PC-9 (cell line): Measurements from ENCODE around the gene MAT1A. TPM values are rescaled to one million over a fixed set of nuclear protein-coding genes. Genes with fewer than 3 reads are reported as not detected.

Experiments used
- BruUV-seq: library from RNA; stranded (reverse); fragments of 400-500 nt; replicated peaks from 2 replicates; lab custom pipeline; 2021; lab: Mats Ljungman, UMichigan
- CTCF ChIA-PET: fragments of 300-600 bp; sonication (Branson Sonifier 250); formaldehyde crosslinking; loops from one replicate; lab custom pipeline; 2022; ENCODE audit warnings: antibody characterized with exemption; lab: Charles Lee
- POLR2A ChIA-PET: fragments of 300-600 bp; sonication (Branson Sonifier 250); formaldehyde crosslinking; loops from one replicate; lab custom pipeline; 2022; ENCODE audit warnings: antibody characterized with exemption; ENCODE audit not compliant: unreplicated experiment; lab: Charles Lee
- DNase-seq, 2 experiments: peaks; one replicate each; pipeline versions ENCODE4 v3.0.0 to v3.0.0-alpha.2; 2015 to 2022; ENCODE audit warnings: mixed read lengths in 1 of 2
- H2AFZ ChIP-seq: fragments of 200-600 bp; sonication (generic); 2 replicates; pipeline ENCODE4 v1.8.1; 2017; ENCODE audit warnings: antibody characterized with exemption
- H3F3A ChIP-seq: fragments of 200-600 bp; sonication (generic); 2 replicates; pipeline ENCODE4 v1.8.1; 2017; ENCODE audit warnings: antibody characterized with exemption, mild to moderate bottlenecking, low read depth; ENCODE audit not compliant: insufficient read depth
- H3K27ac ChIP-seq: fragments of 200-600 bp; sonication (generic); 2 replicates; pipeline ENCODE4 v1.6.1; 2016; ENCODE audit warnings: mixed run types
- H3K27me3 ChIP-seq: fragments of 200-600 bp; sonication (generic); 2 replicates; pipeline ENCODE4 v1.6.1; 2016; ENCODE audit warnings: low read depth, mixed run types; ENCODE audit not compliant: insufficient read depth
- H3K36me3 ChIP-seq: fragments of 200-600 bp; sonication (generic); 2 replicates; pipeline ENCODE4 v1.6.1; 2016; ENCODE audit warnings: low read depth, mixed run types
- H3K4me1 ChIP-seq: fragments of 200-600 bp; sonication (generic); replicated peaks from 2 replicates; pipeline ENCODE4 v1.6.1; 2016; ENCODE audit warnings: mixed run types; ENCODE audit not compliant: insufficient read depth
- H3K4me2 ChIP-seq: fragments of 200-600 bp; sonication (generic); 2 replicates; pipeline ENCODE4 v1.6.1; 2017; ENCODE audit warnings: mixed run types
- H3K4me3 ChIP-seq: fragments of 200-600 bp; sonication (generic); 2 replicates; pipeline ENCODE4 v1.6.1; 2016; ENCODE audit warnings: mixed run types
- H3K79me2 ChIP-seq: fragments of 200-600 bp; sonication (generic); 2 replicates; pipeline ENCODE4 v1.6.1; 2017; ENCODE audit warnings: low read depth, mixed run types
- H3K9me2 ChIP-seq: fragments of 200-600 bp; sonication (generic); 2 replicates; pipeline ENCODE4 v1.8.1; 2017; ENCODE audit warnings: mild to moderate bottlenecking; ENCODE audit not compliant: insufficient read depth
- H3K9me3 ChIP-seq: fragments of 200-600 bp; sonication (generic); 2 replicates; pipeline ENCODE4 v1.8.1; 2016; ENCODE audit warnings: low read depth; ENCODE audit not compliant: insufficient read depth
- H4K20me1 ChIP-seq: fragments of 200-600 bp; sonication (generic); 2 replicates; pipeline ENCODE4 v1.8.1; 2017; ENCODE audit not compliant: insufficient read depth
- EZH2 ChIP-seq: fragments of 200-600 bp; sonication (generic); IDR thresholded peaks from 2 replicates; pipeline ENCODE4 v1.8.0; 2017; ENCODE audit warnings: antibody characterized with exemption, low read depth
- intact Hi-C: fragments of 100-400 bp; cut with micrococcal nuclease; formaldehyde crosslinking; loops from one replicate; pipeline ENCODE4 v1.10.0; 2022; ENCODE audit not compliant: unreplicated experiment
- total RNA-seq: library from RNA; stranded (reverse); gene quantifications from 2 replicates; pipeline ENCODE4 v1.2.3, GENCODE V29; 2021
- TF ChIP-seq, protein P1 (sequence below): fragments of 200-600 bp; sonication (generic); conservative IDR thresholded peaks from 2 replicates; pipeline ENCODE4 v1.6.1; 2017; ENCODE audit warnings: mixed run types, antibody characterized with exemption, mild to moderate bottlenecking, moderate library complexity

The MAT1A gene
- total RNA-seq, 1 experiment from 2014 or later = not detected

DNA sequence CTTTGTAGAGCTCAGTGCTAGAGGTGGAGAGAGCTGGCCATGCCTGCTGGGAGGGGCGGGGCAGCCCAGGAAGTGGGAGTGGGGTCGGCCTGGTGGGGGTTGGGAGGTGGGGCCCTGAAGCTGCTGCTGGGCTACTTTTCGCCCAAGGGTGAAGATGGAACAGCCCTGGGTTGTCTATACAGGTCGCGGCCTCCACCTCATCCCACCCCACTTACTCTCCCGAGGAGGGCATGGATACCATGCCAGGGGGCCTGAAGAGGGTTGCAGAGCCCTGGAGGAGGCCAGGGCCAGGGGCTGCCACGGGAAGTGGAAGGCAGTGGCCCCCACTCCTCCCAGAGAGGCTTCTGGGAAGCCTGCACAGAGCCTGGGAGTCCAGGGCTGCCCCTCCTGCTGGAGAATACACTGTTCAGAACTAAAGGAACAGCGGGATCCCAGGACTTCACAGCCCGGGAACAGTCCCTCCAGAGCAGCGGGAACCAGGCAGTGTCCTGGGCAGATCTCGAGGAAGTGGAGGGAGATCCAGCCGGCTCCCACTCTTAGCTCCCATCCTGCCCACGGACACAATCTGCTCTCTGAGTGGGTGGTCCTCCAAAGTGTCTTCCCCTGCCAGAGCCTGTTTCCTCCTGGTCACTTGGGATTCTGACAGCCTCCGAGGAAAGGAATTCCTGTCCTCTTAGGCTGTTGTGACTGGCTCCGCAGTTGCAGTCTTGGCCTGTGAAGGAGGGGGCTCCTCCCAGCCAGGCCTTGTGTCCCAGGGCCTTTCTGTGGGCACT lies 23.5 kb downstream of the MAT1A start:
- Histone ChIP-seq H3K27ac (no peak overlapping the region), H3K27me3 (no peaks in the 10 kb centered on the region; the same call in 1 of the 2 replicates), H3K4me2 (no peak overlapping the region), H3K4me3 (no peak overlapping the region), H3K4me1 (no peaks in the 10 kb centered on the region), H3K79me2 (no peaks in the 10 kb centered on the region), H3K36me3 (no peaks in the 10 kb centered on the region), H3F3A (no peaks in the 10 kb centered on the region), H3K9me3 (no peaks in the 10 kb centered on the region), H2AFZ (no peak overlapping the region), H4K20me1 (no peaks in the 10 kb centered on the region), H3K9me2 (no peaks in the 10 kb centered on the region)
- intact Hi-C loops = loop anchor here (10.0 kb wide), 1 partner anchor 701 kb away; the partner anchor contains the start of gene SFTPA2
- CTCF ChIA-PET = no interaction called here
- no TSS peak for BruUV-seq
- no peak for TF ChIP-seq EZH2
- TF ChIP-seq, protein P1, sequence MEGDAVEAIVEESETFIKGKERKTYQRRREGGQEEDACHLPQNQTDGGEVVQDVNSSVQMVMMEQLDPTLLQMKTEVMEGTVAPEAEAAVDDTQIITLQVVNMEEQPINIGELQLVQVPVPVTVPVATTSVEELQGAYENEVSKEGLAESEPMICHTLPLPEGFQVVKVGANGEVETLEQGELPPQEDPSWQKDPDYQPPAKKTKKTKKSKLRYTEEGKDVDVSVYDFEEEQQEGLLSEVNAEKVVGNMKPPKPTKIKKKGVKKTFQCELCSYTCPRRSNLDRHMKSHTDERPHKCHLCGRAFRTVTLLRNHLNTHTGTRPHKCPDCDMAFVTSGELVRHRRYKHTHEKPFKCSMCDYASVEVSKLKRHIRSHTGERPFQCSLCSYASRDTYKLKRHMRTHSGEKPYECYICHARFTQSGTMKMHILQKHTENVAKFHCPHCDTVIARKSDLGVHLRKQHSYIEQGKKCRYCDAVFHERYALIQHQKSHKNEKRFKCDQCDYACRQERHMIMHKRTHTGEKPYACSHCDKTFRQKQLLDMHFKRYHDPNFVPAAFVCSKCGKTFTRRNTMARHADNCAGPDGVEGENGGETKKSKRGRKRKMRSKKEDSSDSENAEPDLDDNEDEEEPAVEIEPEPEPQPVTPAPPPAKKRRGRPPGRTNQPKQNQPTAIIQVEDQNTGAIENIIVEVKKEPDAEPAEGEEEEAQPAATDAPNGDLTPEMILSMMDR = no peak
- no peak for DNase-seq
- POLR2A ChIA-PET = no interaction called here

DNA sequence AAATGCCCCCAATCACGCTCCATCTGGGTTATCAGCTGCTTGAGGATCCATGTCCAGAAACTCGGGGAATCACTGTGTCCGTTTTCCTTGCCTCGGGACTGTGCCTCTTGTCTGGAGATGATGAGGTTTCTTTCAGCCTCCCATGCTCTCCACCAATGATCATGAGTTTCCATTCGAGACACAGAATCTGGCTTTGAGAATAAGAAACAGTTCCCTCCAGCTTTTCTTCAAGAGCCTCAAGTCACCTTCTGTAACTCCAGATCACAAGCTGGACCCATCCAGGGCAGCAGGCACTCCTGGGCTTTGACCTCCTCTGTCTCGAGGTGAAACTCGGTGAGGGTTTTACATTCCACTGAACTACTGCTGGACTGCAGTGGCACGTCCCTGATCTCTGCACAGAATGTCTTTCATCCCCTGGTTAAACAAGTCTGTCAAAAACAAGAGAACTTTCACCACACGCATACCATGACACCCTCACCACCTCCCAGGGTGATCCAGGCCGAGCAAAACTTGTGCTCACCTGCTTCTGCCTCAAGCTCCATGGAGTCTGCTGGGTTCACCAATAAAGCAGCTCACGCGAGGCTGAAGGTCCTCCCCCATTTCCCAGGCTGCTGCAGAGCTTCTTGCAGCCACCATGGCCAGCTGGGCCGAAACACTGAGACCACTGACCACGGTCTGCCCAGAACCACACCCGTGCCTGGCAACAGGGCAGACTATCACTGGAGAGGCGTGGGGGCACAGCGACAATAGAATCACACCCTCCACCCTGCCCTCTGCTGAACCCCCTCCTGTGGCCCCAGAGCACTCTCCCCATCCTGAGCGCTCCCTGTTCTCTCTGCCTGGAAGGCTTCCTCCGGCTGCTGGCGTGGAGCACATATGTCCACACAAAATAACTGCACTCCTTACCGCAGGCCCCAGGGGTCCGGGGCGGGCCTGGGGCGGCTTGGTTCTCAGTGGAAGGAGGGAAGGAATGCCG lies 25.1 kb downstream of the MAT1A start:
- CTCF ChIA-PET = interaction anchor here (0.6 kb wide), 1 partner anchor 198 kb away, joined by 6 read pairs; no protein-coding TSS in a partner anchor
- H3K4me3 ChIP-seq = no peak overlapping the region
- no peak for DNase-seq
- H3K9me3 ChIP-seq = no peaks in the 10 kb centered on the region
- intact Hi-C loops = loop anchor here (5.0 to 10.0 kb wide), 3 partner anchors 118 to 700 kb away; partner anchors contain the start of gene SFTPA2
- H3K27me3 ChIP-seq = no peaks in the 10 kb centered on the region; the same call in 1 of the 2 replicates
- POLR2A ChIA-PET = no interaction called here
- H3K4me2 ChIP-seq = no peak overlapping the region
- no peaks in the 10 kb centered on the region for H3K36me3 ChIP-seq
- TF ChIP-seq, protein P1 = no peak
- no peak for TF ChIP-seq EZH2
- no peaks in the 10 kb centered on the region for H3F3A ChIP-seq
- H3K79me2 ChIP-seq = no peaks in the 10 kb centered on the region
- H3K27ac ChIP-seq = no peak overlapping the region
- H3K4me1 ChIP-seq = no peaks in the 10 kb centered on the region
- no peaks in the 10 kb centered on the region for H4K20me1 ChIP-seq
- no peaks in the 10 kb centered on the region for H3K9me2 ChIP-seq
- H2AFZ ChIP-seq = no peak overlapping the region
- no TSS peak for BruUV-seq
